Ramos (cell line): ENCODE results near the gene TASOR2.

ENCODE experiments used
- in situ Hi-C: fragments of 300-500 bp; cut with MboI; formaldehyde crosslinking; loops from one replicate; pipeline ENCODE4 v1.14.3; 2022; ENCODE audit warnings: low sequenced_read_pairs; ENCODE audit not compliant: unreplicated experiment

TASOR2 gene

GRCh38 chr10:5684318-5684970 is at the start of gene TASOR2:
Gene TASOR2 (plus strand): TSS chr10:5684838. CDS start chr10:5720643, 35,805 bp downstream.
- in situ Hi-C loops: no loop called here

- in situ Hi-C loops: no loop called here
Observed at GRCh38 chr10:5634918-5635317, 49.7 kb upstream of the TASOR2 start.

- in situ Hi-C loops: no loop called here
Observed at GRCh38 chr10:5638494-5638893, 46.1 kb upstream of the TASOR2 start.

GRCh38 chr10:5639066-5639465 is 45.6 kb upstream of the TASOR2 start:
- in situ Hi-C loops: no loop called here

GRCh38 chr10:5640036-5640435 is 44.6 kb upstream of the TASOR2 start:
- in situ Hi-C loops: no loop called here

GRCh38 chr10:5640501-5640900 is 44.1 kb upstream of the TASOR2 start:
- in situ Hi-C loops: no loop called here

- in situ Hi-C loops: no loop called here
Observed at GRCh38 chr10:5641501-5641900, 43.1 kb upstream of the TASOR2 start.

- in situ Hi-C loops: no loop called here
Observed at GRCh38 chr10:5643346-5644067, 41.1 kb upstream of the TASOR2 start.

- in situ Hi-C loops: no loop called here
Observed at GRCh38 chr10:5644930-5645329, 39.7 kb upstream of the TASOR2 start.

- in situ Hi-C loops: no loop called here
Observed at GRCh38 chr10:5645375-5645774, 39.3 kb upstream of the TASOR2 start.

GRCh38 chr10:5645944-5646617 is 38.6 kb upstream of the TASOR2 start:
- in situ Hi-C loops: no loop called here

- in situ Hi-C loops: no loop called here
Observed at GRCh38 chr10:5647507-5648240, 37.0 kb upstream of the TASOR2 start.

GRCh38 chr10:5648494-5649457 is 35.9 kb upstream of the TASOR2 start:
- in situ Hi-C loops: no loop called here

- in situ Hi-C loops: no loop called here
Observed at GRCh38 chr10:5649746-5650145, 34.9 kb upstream of the TASOR2 start.

- in situ Hi-C loops: no loop called here
Observed at GRCh38 chr10:5650664-5651387, 33.8 kb upstream of the TASOR2 start.

- in situ Hi-C loops: no loop called here
Observed at GRCh38 chr10:5651388-5651764, 33.3 kb upstream of the TASOR2 start.

- in situ Hi-C loops: no loop called here
Observed at GRCh38 chr10:5652746-5653145, 31.9 kb upstream of the TASOR2 start.

- in situ Hi-C loops: no loop called here
Observed at GRCh38 chr10:5654218-5654755, 30.4 kb upstream of the TASOR2 start.

GRCh38 chr10:5655121-5655520 is 29.5 kb upstream of the TASOR2 start:
- in situ Hi-C loops: no loop called here
